Activated T-cell treated with anti-CD3 and anti-CD28 coated beads, Interleukin-2, amount 50 U/mL, for 72 hours (primary cell): ENCODE measurements around the gene POLR2H. TPM values are rescaled to one million over a fixed set of nuclear protein-coding genes. Genes with fewer than 3 reads are reported as not detected.

Experiments used
- ATAC-seq, 2 donors: fragments of 150-1000 bp; cut with Tn5 transposase; replicated peaks in 1 of 2; 2 replicates each; pipeline ENCODE4 v1.10.0; 2021; ENCODE audit warnings: moderate library complexity in 2 of 2, mild to moderate bottlenecking in 1 of 2
- DNase-seq, 2 donors: peaks; one replicate each; pipeline ENCODE4 v3.0.0; 2021 to 2022; ENCODE audit warnings: mixed read lengths in 1 of 2
- H3K27ac Mint-ChIP-seq: one replicate; pipeline ENCODE4 v1.8.0; 2022; ENCODE audit warnings: mild to moderate bottlenecking, moderate library complexity, mixed read lengths
- H3K27me3 Mint-ChIP-seq: one replicate; pipeline ENCODE4 v1.8.0; 2022; ENCODE audit warnings: low read depth, mixed read lengths
- H3K36me3 Mint-ChIP-seq, 2 donors: one replicate each; pipeline ENCODE4 v1.8.0; 2022; ENCODE audit warnings: mixed read lengths in 2 of 2, mild to moderate bottlenecking in 1 of 2; ENCODE audit not compliant: insufficient read depth in 2 of 2
- H3K4me1 Mint-ChIP-seq: one replicate; pipeline ENCODE4 v1.8.0; 2022; ENCODE audit warnings: low read depth, mixed read lengths
- H3K4me3 Mint-ChIP-seq, 2 donors: one replicate each; pipeline ENCODE4 v1.8.0; 2022; ENCODE audit warnings: mild to moderate bottlenecking in 2 of 2, mixed read lengths in 2 of 2, moderate library complexity in 2 of 2
- H3K9me3 Mint-ChIP-seq, 2 donors: one replicate each; pipeline ENCODE4 v1.8.0; 2022; ENCODE audit warnings: mixed read lengths in 2 of 2
- total RNA-seq, 2 donors: library from RNA; stranded (reverse); gene quantifications; one replicate each; pipeline ENCODE4 v1.2.3, GENCODE V29; 2022

Gene POLR2H
- total RNA-seq, 2 donors from 2014 or later, result 86.9 to 93.6 TPM

- DNase-seq (peak; percentile 34 to 63), ATAC-seq (peak; percentile 82 to 90)
- Mint-ChIP-seq H3K9me3 (no peaks in the 10 kb centered on the region), H3K27ac (peak overlapping the region; percentile 55), H3K27me3 (no peaks in the 10 kb centered on the region), H3K4me3 (no peak overlapping the region), H3K36me3 (peaks cover 26 to 68% of the 10 kb centered on the region in 2 donors), H3K4me1 (peaks cover 40% of the 10 kb centered on the region)
Measured at GRCh38 chr3:184325715-184326369, 35.7 kb upstream of the POLR2H start.

GRCh38 chr3:184327171-184327570, 34.3 kb upstream of the POLR2H start:
- H3K9me3 Mint-ChIP-seq, result no peaks in the 10 kb centered on the region
- no peak overlapping the region for H3K4me3 Mint-ChIP-seq
- no peak for DNase-seq
- peak overlapping the region; percentile 55 for H3K27ac Mint-ChIP-seq
- ATAC-seq, result no peak
- H3K36me3 Mint-ChIP-seq, result peaks cover 25 to 63% of the 10 kb centered on the region in 2 donors
- peaks cover 48% of the 10 kb centered on the region for H3K4me1 Mint-ChIP-seq
- no peaks in the 10 kb centered on the region for H3K27me3 Mint-ChIP-seq

GRCh38 chr3:184328516-184328915, 33.0 kb upstream of the POLR2H start:
- DNase-seq (no peak), ATAC-seq (no peak)
- H3K27me3 Mint-ChIP-seq, result no peaks in the 10 kb centered on the region
- no peaks in the 10 kb centered on the region for H3K9me3 Mint-ChIP-seq
- peak overlapping the region; percentile 69 for H3K27ac Mint-ChIP-seq
- H3K4me3 Mint-ChIP-seq, result no peak overlapping the region
- peaks cover 60% of the 10 kb centered on the region for H3K4me1 Mint-ChIP-seq
- H3K36me3 Mint-ChIP-seq, result peaks cover 26 to 65% of the 10 kb centered on the region in 2 donors

- no peak for ATAC-seq
- no peak for DNase-seq
- Mint-ChIP-seq H3K4me3 (peak overlapping the region; percentile 1 to 7), H3K4me1 (peaks cover 75% of the 10 kb centered on the region), H3K9me3 (no peaks in the 10 kb centered on the region), H3K36me3 (peaks cover 22 to 38% of the 10 kb centered on the region in 2 donors), H3K27me3 (no peaks in the 10 kb centered on the region), H3K27ac (peak overlapping the region; percentile 92)
Measured at GRCh38 chr3:184332370-184333090, 29.0 kb upstream of the POLR2H start.

- peak overlapping the region in 1 of 2 donors; percentile 5 for H3K4me3 Mint-ChIP-seq
Measured at GRCh38 chr3:184333190-184333589, 28.3 kb upstream of the POLR2H start.

GRCh38 chr3:184333700-184334099, 27.8 kb upstream of the POLR2H start:
- H3K4me3 Mint-ChIP-seq, result peak overlapping the region; percentile 12 to 19
- no peaks in the 10 kb centered on the region for H3K27me3 Mint-ChIP-seq
- peak overlapping the region; percentile 92 for H3K27ac Mint-ChIP-seq

More at GRCh38 chr3:184333190-184333589, 28.3 kb upstream of the POLR2H start:
- Mint-ChIP-seq H3K36me3 (peaks cover 22 to 34% of the 10 kb centered on the region in 2 donors), H3K27ac (peak overlapping the region; percentile 92), H3K27me3 (no peaks in the 10 kb centered on the region), H3K9me3 (no peaks in the 10 kb centered on the region), H3K4me1 (peaks cover 82% of the 10 kb centered on the region)
- DNase-seq, result no peak
- no peak for ATAC-seq

GRCh38 chr3:184334470-184335158, 26.9 kb upstream of the POLR2H start:
- Mint-ChIP-seq H3K27ac (peak overlapping the region; percentile 92), H3K4me3 (peak overlapping the region; percentile 30 to 59), H3K4me1 (peaks cover 73% of the 10 kb centered on the region), H3K27me3 (no peaks in the 10 kb centered on the region), H3K36me3 (peaks cover 13 to 24% of the 10 kb centered on the region in 2 donors), H3K9me3 (no peaks in the 10 kb centered on the region)
- DNase-seq (peak; percentile 51 to 68), ATAC-seq (peak; percentile 74 to 75)

More at GRCh38 chr3:184333700-184334099, 27.8 kb upstream of the POLR2H start:
- H3K4me1 Mint-ChIP-seq, result peaks cover 80% of the 10 kb centered on the region
- H3K36me3 Mint-ChIP-seq, result peaks cover 19 to 31% of the 10 kb centered on the region in 2 donors
- ATAC-seq, result no peak
- H3K9me3 Mint-ChIP-seq, result no peaks in the 10 kb centered on the region
- no peak for DNase-seq

GRCh38 chr3:184335291-184335660, 26.2 kb upstream of the POLR2H start:
- H3K4me3 Mint-ChIP-seq, result peak overlapping the region; percentile 69 to 90
- H3K27ac Mint-ChIP-seq, result peak overlapping the region; percentile 91
- DNase-seq (no peak), ATAC-seq (peak in 1 of 2 donors; percentile 2)
- H3K9me3 Mint-ChIP-seq, result no peaks in the 10 kb centered on the region
- peaks cover 69% of the 10 kb centered on the region for H3K4me1 Mint-ChIP-seq
- H3K36me3 Mint-ChIP-seq, result peaks cover 12 to 20% of the 10 kb centered on the region in 2 donors
- no peaks in the 10 kb centered on the region for H3K27me3 Mint-ChIP-seq

- Mint-ChIP-seq H3K9me3 (no peaks in the 10 kb centered on the region), H3K4me3 (peak overlapping the region; percentile 90 to 92), H3K27ac (peak overlapping the region; percentile 91), H3K36me3 (peaks cover 11 to 17% of the 10 kb centered on the region in 2 donors), H3K27me3 (no peaks in the 10 kb centered on the region), H3K4me1 (peaks cover 68% of the 10 kb centered on the region)
- ATAC-seq, result peak; percentile 62 to 63
- DNase-seq, result peak; percentile 88 to 94
Measured at GRCh38 chr3:184335661-184336546, 25.6 kb upstream of the POLR2H start.

GRCh38 chr3:184336547-184337398, 24.7 kb upstream of the POLR2H start:
- H3K27ac Mint-ChIP-seq, result peak overlapping the region; percentile 83

GRCh38 chr3:184337399-184337714, 24.2 kb upstream of the POLR2H start, which contains the start of gene FAM131A:
FAM131A (plus strand) TSS chr3:184337600; CDS start chr3:184337631, 31 bp downstream.
- ATAC-seq, result no peak
- Mint-ChIP-seq H3K27ac (peak within 1 kb of the TSS; percentile 83), H3K4me1 (peaks cover 54% of the 10 kb centered on the region), H3K4me3 (peak within 1 kb of the TSS; percentile 90 to 92), H3K36me3 (peaks cover 10 to 13% of the 10 kb centered on the region in 2 donors), H3K9me3 (no peaks in the 10 kb centered on the region), H3K27me3 (no peaks in the 10 kb centered on the region)
- DNase-seq, result no peak

More at GRCh38 chr3:184336547-184337398, 24.7 kb upstream of the POLR2H start:
- H3K4me3 Mint-ChIP-seq, result peak overlapping the region; percentile 90 to 92
- H3K9me3 Mint-ChIP-seq, result no peaks in the 10 kb centered on the region
- DNase-seq, result no peak
- H3K36me3 Mint-ChIP-seq, result peaks cover 10 to 16% of the 10 kb centered on the region in 2 donors
- H3K4me1 Mint-ChIP-seq, result peaks cover 60% of the 10 kb centered on the region
- H3K27me3 Mint-ChIP-seq, result no peaks in the 10 kb centered on the region
- no peak for ATAC-seq
